IPS-NIHi7 (cell line): ENCODE results near the gene PUS7.
"Not testable (repeated sequence)": the region's sequence is repeated elsewhere in the genome, so short reads cannot be mapped to it uniquely, and the experiment has no call there.

Experiments
- DNase-seq: peaks from one replicate; pipeline ENCODE4 v3.0.0; 2012; ENCODE audit warnings: mixed read lengths; ENCODE audit errors: extremely low spot score

PUS7 gene

DNA sequence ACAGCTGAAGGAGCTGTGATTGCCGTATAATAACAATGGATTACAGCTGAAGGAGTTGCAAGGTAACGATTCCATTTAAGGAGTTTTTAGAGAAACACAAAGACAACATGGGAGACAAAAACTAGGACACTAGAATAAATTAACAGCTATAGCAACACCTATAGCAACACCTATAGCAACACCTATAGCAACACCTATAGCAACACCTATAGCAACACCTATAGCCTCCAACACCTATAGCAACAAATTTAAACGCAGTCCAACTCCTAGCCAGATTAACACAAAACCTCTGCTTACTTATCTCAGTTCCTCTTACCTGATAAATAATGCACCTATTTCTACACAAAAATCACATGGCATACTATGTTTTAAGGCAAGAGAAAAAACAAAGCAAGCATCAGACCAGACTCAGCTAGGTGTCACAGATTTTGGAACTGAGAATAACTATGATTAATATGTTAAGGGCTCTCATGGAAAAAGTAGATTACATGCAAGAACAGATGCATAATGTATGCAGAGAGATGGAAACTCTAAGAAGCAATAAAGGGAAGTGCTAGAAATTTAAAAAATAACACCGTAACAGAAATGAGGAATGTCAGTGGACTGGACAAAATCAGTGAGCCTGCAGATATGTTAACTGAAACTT lies 77.6 kb downstream of the PUS7 start:
- DNase-seq, result no peak

- not testable (repeated sequence) for DNase-seq
Observed at GRCh38 chr7:105442214-105442613, 79.9 kb downstream of the PUS7 start.

DNA sequence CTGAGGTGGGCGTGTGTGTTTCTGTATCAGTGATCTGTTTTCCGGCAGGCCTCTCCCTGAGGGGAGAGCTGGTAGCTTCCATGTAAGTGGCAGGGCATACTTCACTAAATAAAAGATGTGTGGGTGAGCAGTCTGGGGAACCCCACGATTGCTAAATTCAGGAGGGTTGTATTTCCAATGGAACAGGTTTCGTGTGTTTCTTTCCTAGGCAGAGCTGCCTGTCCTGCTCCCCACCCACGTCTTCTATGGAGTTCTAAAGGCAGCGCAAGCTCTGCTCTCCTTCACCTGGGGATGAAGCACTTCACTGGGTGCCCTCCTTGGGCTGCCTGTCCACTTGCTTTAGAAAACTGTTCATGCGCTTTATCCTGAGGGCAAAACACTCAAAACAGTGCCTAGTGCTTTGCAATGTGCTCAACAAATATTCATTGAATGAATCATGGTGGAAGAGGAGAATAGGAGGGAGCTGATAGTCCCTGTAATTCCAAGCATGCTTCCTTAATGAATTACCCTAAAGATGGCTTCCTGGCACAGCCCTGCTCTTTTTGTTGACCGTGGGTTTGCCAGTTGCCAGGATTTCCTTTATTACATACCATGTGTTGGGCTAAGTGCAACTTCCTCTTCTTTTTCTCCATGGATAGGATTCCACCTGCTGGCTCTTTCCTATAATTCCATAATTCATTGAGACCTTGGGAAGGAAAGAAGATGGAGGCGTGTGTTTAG lies 82.7 kb downstream of the PUS7 start:
- peak; percentile 18 for DNase-seq

- peak; percentile 52 for DNase-seq
Observed at GRCh38 chr7:105438847-105439173, 83.3 kb downstream of the PUS7 start.

DNA sequence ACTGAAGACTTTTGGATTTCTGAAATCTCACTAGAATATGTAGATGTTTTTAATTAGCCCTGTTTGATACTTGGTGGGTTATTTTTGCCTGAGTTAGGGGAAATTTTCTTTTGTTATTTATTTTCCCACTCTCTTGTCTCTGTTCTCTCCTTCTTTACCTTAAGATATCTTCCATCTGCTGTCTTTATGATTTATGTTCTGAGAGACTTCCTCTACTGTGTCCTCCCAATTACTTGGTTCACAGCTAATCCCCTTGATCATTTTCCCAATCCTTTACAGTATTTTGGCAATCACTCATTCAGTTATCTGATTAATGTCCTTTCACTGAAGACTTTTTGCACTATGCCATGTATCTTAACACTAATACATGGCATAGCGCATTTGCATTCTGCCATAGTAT lies 83.8 kb downstream of the PUS7 start:
- DNase-seq, result no peak

- not testable (repeated sequence) for DNase-seq
Observed at GRCh38 chr7:105437356-105437755, 84.7 kb downstream of the PUS7 start.

- no peak for DNase-seq
Observed at GRCh38 chr7:105429746-105430612, 92.1 kb downstream of the PUS7 start.

DNA sequence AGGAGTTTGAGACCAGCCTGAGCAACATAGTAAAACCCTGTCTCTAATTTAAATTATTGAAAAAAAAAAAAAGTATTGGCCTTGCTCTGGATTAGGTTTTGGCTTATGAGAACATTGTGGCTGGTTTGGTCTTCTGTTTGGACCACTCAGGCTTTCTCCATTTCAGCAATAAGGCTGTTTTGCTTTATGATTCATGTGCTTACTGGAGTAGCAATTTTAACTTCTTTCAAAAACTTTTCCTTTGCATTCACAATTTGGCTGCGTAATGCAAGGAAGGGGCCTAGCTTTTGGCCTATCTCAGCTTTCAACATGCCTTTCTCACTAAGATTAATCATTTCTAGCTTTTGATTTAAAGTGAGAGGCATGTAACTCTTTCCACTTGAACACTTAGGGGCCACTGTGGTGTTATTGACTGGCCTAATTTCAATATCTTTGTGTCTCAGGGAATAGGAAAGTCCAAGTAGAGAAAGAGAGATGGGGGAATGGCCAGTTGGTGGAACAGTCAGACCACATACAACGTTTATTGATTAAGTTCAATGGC lies 95.4 kb downstream of the PUS7 start:
- no peak for DNase-seq

GRCh38 chr7:105423987-105424386 lies 98.1 kb downstream of the PUS7 start:
- no peak for DNase-seq

- peak; percentile 22 for DNase-seq
Observed at GRCh38 chr7:105413887-105414437, 108.1 kb downstream of the PUS7 start.

DNA sequence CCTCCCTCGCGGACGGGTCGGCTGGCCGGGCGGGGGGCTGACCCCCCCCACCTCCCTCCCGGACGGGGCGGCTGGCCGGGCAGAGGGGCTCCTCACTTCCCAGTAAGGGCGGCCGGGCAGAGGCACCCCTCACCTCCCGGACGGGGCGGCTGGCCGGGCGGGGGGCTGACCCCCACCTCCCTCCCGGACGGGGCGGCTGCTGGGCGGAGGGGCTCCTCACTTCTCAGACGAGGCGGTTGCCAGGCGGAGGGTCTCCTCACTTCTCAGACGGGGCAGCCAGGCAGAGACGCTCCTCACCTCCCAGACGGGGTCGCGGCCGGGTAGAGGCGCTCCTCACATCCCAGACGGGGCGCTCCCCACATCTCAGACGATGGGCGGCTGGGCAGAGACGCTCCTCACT lies 111.3 kb downstream of the PUS7 start:
- not testable (repeated sequence) for DNase-seq

DNA sequence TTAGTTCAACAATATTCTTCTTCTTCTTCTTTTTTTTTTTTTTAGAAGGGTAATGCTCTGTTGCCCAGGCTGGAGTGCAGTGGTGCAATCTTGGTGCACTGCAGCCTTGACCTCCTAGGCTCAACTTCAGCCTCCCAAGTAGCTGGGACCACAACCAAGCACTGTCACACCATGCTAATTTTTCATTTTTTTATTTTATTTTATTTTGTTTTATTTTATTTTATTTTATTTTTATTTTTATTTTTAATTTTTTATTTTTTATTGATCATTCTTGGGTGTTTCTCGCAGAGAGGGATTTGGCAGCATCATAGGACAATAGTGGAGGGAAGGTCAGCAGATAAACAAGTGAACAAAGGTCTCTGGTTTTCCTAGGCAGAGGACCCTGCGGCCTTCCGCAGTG lies 112.3 kb downstream of the PUS7 start:
- DNase-seq, result not testable (repeated sequence)

- DNase-seq, result no peak
Observed at GRCh38 chr7:105408791-105409410, 113.2 kb downstream of the PUS7 start.
